GM12878 (cell line): Measurements from ENCODE around the gene ACTRT3. TPM values are rescaled to one million over a fixed set of nuclear protein-coding genes. Genes with fewer than 3 reads are reported as not detected.

Experiments used
- polyA plus RNA-seq, 11 experiments: library from polyadenylated mRNA; depleted of rRNA in 4 of 11; unstranded in 6 of 11; stranded (reverse) in 5 of 11; fragments of >200 nt; fragmentation: Nextera tagmentation in 4 of 11; fragmentation: Illumina TruSeq in 1 of 11; extraction: Ambion mirVana in 4 of 11; extraction: Trizol in 1 of 11; gene quantifications; 1 replicate in 1 of 11; 2 replicates in 10 of 11; pipeline versions ENCODE4 v1.2.1 to v1.2.3, GENCODE V29; 2011 to 2016; ENCODE audit warnings: inconsistent platforms in 2 of 11, missing spikeins in 2 of 11, low read depth in 1 of 11
- small RNA-seq: library from RNA; depleted of rRNA; stranded (forward); fragments of <200 nt; gene quantifications from one replicate; pipeline ENCODE3, GENCODE V24; 2014
- total RNA-seq, 4 experiments: library from RNA; depleted of rRNA in 3 of 4; stranded (reverse); fragments of >200 nt in 3 of 4; fragmentation: Illumina TruSeq in 1 of 4; extraction: Trizol in 1 of 4; gene quantifications; 2 replicates each; pipeline versions ENCODE4 v1.2.1 to v1.2.3, GENCODE V29; 2013 to 2021

ACTRT3 gene
- total and polyA plus RNA-seq, 10 of the 15 experiments (the other 5 are each of a cell fraction or from before 2014, with no cell fraction given), result 0.02 to 0.58 (median 0.11) TPM; not detected in 1

Small RNA genes within 50 kb of the gene (small RNA-seq; reads per million reads assigned to genes)
- gene RNU6-637P, result not detected

Other genes with a start within 250 kb of the ACTRT3 start
Only the 7 nearest of the 8 such genes appear.
- not detected in 2 replicates for gene MECOM, start 105.8 kb downstream of the ACTRT3 start, total RNA-seq (2014; rRNA removed)
- gene MECOM, start 105.8 kb downstream of the ACTRT3 start, total RNA-seq (2014; rRNA removed; fragmentation: Illumina TruSeq; extraction: Trizol), result not detected in 2 replicates
- gene MECOM, start 105.8 kb downstream of the ACTRT3 start, total RNA-seq (2021), result 0.03 and 0.13 TPM in 2 replicates
- not detected in 2 replicates for gene MECOM, start 105.8 kb downstream of the ACTRT3 start, polyA plus RNA-seq (2011; rRNA removed)
- gene MECOM, start 105.8 kb downstream of the ACTRT3 start, polyA plus RNA-seq (2014; fragmentation: Illumina TruSeq; extraction: Trizol), result not detected in 2 replicates
- not detected for gene MECOM, start 105.8 kb downstream of the ACTRT3 start, polyA plus RNA-seq (2014; fragmentation: Nextera tagmentation; extraction: Ambion mirVana)
- gene MECOM, start 105.8 kb downstream of the ACTRT3 start, polyA plus RNA-seq (2014; rRNA removed), result not detected in 2 replicates
- gene MECOM, start 105.8 kb downstream of the ACTRT3 start, polyA plus RNA-seq (2016; fragmentation: Nextera tagmentation; extraction: Ambion mirVana), result not detected
- gene TERC, start 4.5 kb downstream of the ACTRT3 start, total RNA-seq (2014; rRNA removed), result 119 and 125 TPM in 2 replicates
- gene TERC, start 4.5 kb downstream of the ACTRT3 start, total RNA-seq (2014; rRNA removed; fragmentation: Illumina TruSeq; extraction: Trizol), result 15.0 and 18.3 TPM in 2 replicates
- gene TERC, start 4.5 kb downstream of the ACTRT3 start, total RNA-seq (2021), result 11.1 and 13.7 TPM in 2 replicates
- 0.43 TPM in 1 of 2 replicates, not detected in the other for gene TERC, start 4.5 kb downstream of the ACTRT3 start, polyA plus RNA-seq (2011; rRNA removed)
- gene TERC, start 4.5 kb downstream of the ACTRT3 start, polyA plus RNA-seq (2014; fragmentation: Illumina TruSeq; extraction: Trizol), result not detected in 2 replicates
- gene TERC, start 4.5 kb downstream of the ACTRT3 start, polyA plus RNA-seq (2014; fragmentation: Nextera tagmentation; extraction: Ambion mirVana), result not detected
- 0.62 TPM in 1 of 2 replicates, not detected in the other for gene TERC, start 4.5 kb downstream of the ACTRT3 start, polyA plus RNA-seq (2014; rRNA removed)
- 1 to 10 TPM in 1 of 2 experiments, under 1 TPM in 1; 0.59 to 1.3 TPM for gene TERC, start 4.5 kb downstream of the ACTRT3 start, polyA plus RNA-seq (2016; fragmentation: Nextera tagmentation; extraction: Ambion mirVana)
- 11.4 and 13.8 TPM in 2 replicates for gene MYNN, start 3.8 kb upstream of the ACTRT3 start, total RNA-seq (2014; rRNA removed)
- 14.1 and 16.7 TPM in 2 replicates for gene MYNN, start 3.8 kb upstream of the ACTRT3 start, total RNA-seq (2014; rRNA removed; fragmentation: Illumina TruSeq; extraction: Trizol)
- gene MYNN, start 3.8 kb upstream of the ACTRT3 start, total RNA-seq (2021), result 9.9 and 11.7 TPM in 2 replicates
- gene MYNN, start 3.8 kb upstream of the ACTRT3 start, polyA plus RNA-seq (2011; rRNA removed), result 20.5 and 29.9 TPM in 2 replicates
- 13.9 and 19.5 TPM in 2 replicates for gene MYNN, start 3.8 kb upstream of the ACTRT3 start, polyA plus RNA-seq (2014; fragmentation: Illumina TruSeq; extraction: Trizol)
- 10 to 100 TPM; 14.9 to 16.7 TPM for gene MYNN, start 3.8 kb upstream of the ACTRT3 start, polyA plus RNA-seq (2014; fragmentation: Nextera tagmentation; extraction: Ambion mirVana)
- 8.8 and 9.6 TPM in 2 replicates for gene MYNN, start 3.8 kb upstream of the ACTRT3 start, polyA plus RNA-seq (2014; rRNA removed)
- 10 to 100 TPM; 18.3 to 18.8 TPM for gene MYNN, start 3.8 kb upstream of the ACTRT3 start, polyA plus RNA-seq (2016; fragmentation: Nextera tagmentation; extraction: Ambion mirVana)
- gene LRRIQ4, start 43.3 kb upstream of the ACTRT3 start, total RNA-seq (2014; rRNA removed), result 0.06 and 0.22 TPM in 2 replicates
- 0.09 and 0.13 TPM in 2 replicates for gene LRRIQ4, start 43.3 kb upstream of the ACTRT3 start, total RNA-seq (2014; rRNA removed; fragmentation: Illumina TruSeq; extraction: Trizol)
- 0.15 and 0.21 TPM in 2 replicates for gene LRRIQ4, start 43.3 kb upstream of the ACTRT3 start, total RNA-seq (2021)
- 0.04 TPM in 1 of 2 replicates, not detected in the other for gene LRRIQ4, start 43.3 kb upstream of the ACTRT3 start, polyA plus RNA-seq (2011; rRNA removed)
- gene LRRIQ4, start 43.3 kb upstream of the ACTRT3 start, polyA plus RNA-seq (2014; fragmentation: Illumina TruSeq; extraction: Trizol), result 0.12 TPM in 1 of 2 replicates, not detected in the other
- gene LRRIQ4, start 43.3 kb upstream of the ACTRT3 start, polyA plus RNA-seq (2014; fragmentation: Nextera tagmentation; extraction: Ambion mirVana), result not detected
- 0.14 TPM in 1 of 2 replicates, not detected in the other for gene LRRIQ4, start 43.3 kb upstream of the ACTRT3 start, polyA plus RNA-seq (2014; rRNA removed)
- under 1 TPM; 0.20 to 0.21 TPM for gene LRRIQ4, start 43.3 kb upstream of the ACTRT3 start, polyA plus RNA-seq (2016; fragmentation: Nextera tagmentation; extraction: Ambion mirVana)
- 1.5 and 2.4 TPM in 2 replicates for gene LRRC34, start 43.3 kb upstream of the ACTRT3 start, total RNA-seq (2014; rRNA removed)
- gene LRRC34, start 43.3 kb upstream of the ACTRT3 start, total RNA-seq (2014; rRNA removed; fragmentation: Illumina TruSeq; extraction: Trizol), result 2.0 and 2.3 TPM in 2 replicates
- gene LRRC34, start 43.3 kb upstream of the ACTRT3 start, total RNA-seq (2021), result 0.97 and 1.5 TPM in 2 replicates
- 0.24 and 0.71 TPM in 2 replicates for gene LRRC34, start 43.3 kb upstream of the ACTRT3 start, polyA plus RNA-seq (2011; rRNA removed)
- gene LRRC34, start 43.3 kb upstream of the ACTRT3 start, polyA plus RNA-seq (2014; fragmentation: Illumina TruSeq; extraction: Trizol), result 0.71 and 2.3 TPM in 2 replicates
- gene LRRC34, start 43.3 kb upstream of the ACTRT3 start, polyA plus RNA-seq (2014; fragmentation: Nextera tagmentation; extraction: Ambion mirVana), result 1 to 10 TPM in 1 of 2 experiments, under 1 TPM in 1; 0.34 to 1.4 TPM
- gene LRRC34, start 43.3 kb upstream of the ACTRT3 start, polyA plus RNA-seq (2014; rRNA removed), result 1.5 and 2.8 TPM in 2 replicates
- 1 to 10 TPM; 3.4 to 3.7 TPM for gene LRRC34, start 43.3 kb upstream of the ACTRT3 start, polyA plus RNA-seq (2016; fragmentation: Nextera tagmentation; extraction: Ambion mirVana)
- gene LRRC31, start 100.4 kb upstream of the ACTRT3 start, total RNA-seq (2014; rRNA removed), result 0.11 TPM in 1 of 2 replicates, not detected in the other
- gene LRRC31, start 100.4 kb upstream of the ACTRT3 start, total RNA-seq (2014; rRNA removed; fragmentation: Illumina TruSeq; extraction: Trizol), result not detected in 2 replicates
- not detected in 2 replicates for gene LRRC31, start 100.4 kb upstream of the ACTRT3 start, total RNA-seq (2021)
- not detected in 2 replicates for gene LRRC31, start 100.4 kb upstream of the ACTRT3 start, polyA plus RNA-seq (2011; rRNA removed)
- gene LRRC31, start 100.4 kb upstream of the ACTRT3 start, polyA plus RNA-seq (2014; fragmentation: Illumina TruSeq; extraction: Trizol), result 0.06 TPM in 1 of 2 replicates, not detected in the other
- under 1 TPM; 0.04 to 0.06 TPM for gene LRRC31, start 100.4 kb upstream of the ACTRT3 start, polyA plus RNA-seq (2014; fragmentation: Nextera tagmentation; extraction: Ambion mirVana)
- gene LRRC31, start 100.4 kb upstream of the ACTRT3 start, polyA plus RNA-seq (2014; rRNA removed), result not detected in 2 replicates
- gene LRRC31, start 100.4 kb upstream of the ACTRT3 start, polyA plus RNA-seq (2016; fragmentation: Nextera tagmentation; extraction: Ambion mirVana), result not detected
- 0.11 TPM in 1 of 2 replicates, not detected in the other for gene SAMD7, start 142.0 kb upstream of the ACTRT3 start, total RNA-seq (2014; rRNA removed)
- gene SAMD7, start 142.0 kb upstream of the ACTRT3 start, total RNA-seq (2014; rRNA removed; fragmentation: Illumina TruSeq; extraction: Trizol), result 0.04 and 0.05 TPM in 2 replicates
- not detected in 2 replicates for gene SAMD7, start 142.0 kb upstream of the ACTRT3 start, total RNA-seq (2021)
- not detected in 2 replicates for gene SAMD7, start 142.0 kb upstream of the ACTRT3 start, polyA plus RNA-seq (2011; rRNA removed)
- 0.07 TPM in 1 of 2 replicates, not detected in the other for gene SAMD7, start 142.0 kb upstream of the ACTRT3 start, polyA plus RNA-seq (2014; fragmentation: Illumina TruSeq; extraction: Trizol)
- gene SAMD7, start 142.0 kb upstream of the ACTRT3 start, polyA plus RNA-seq (2014; fragmentation: Nextera tagmentation; extraction: Ambion mirVana), result under 1 TPM; 0.04 to 0.11 TPM
- 0.03 and 0.10 TPM in 2 replicates for gene SAMD7, start 142.0 kb upstream of the ACTRT3 start, polyA plus RNA-seq (2014; rRNA removed)
- under 1 TPM in 1 of 2 experiments, not detected in 1; 0.11 TPM for gene SAMD7, start 142.0 kb upstream of the ACTRT3 start, polyA plus RNA-seq (2016; fragmentation: Nextera tagmentation; extraction: Ambion mirVana)